Neural cell (in vitro differentiated cells): ENCODE results near the gene CPNE1. TPM values are rescaled to one million over a fixed set of nuclear protein-coding genes. Genes with fewer than 3 reads are reported as not detected.

Experiments used
- H2AFZ ChIP-seq: fragments of 200-600, 300-800 bp; sonication (generic), shearing (Covaris generic); 2 replicates; pipeline ENCODE4 v1.6.0; 2014; ENCODE audit warnings: low read depth, mild to moderate bottlenecking, antibody characterized with exemption, low read length, moderate library complexity
- H3F3A ChIP-seq: fragments of 200-600 bp; shearing (Covaris generic); 2 replicates; pipeline ENCODE4 v1.6.1; 2016; ENCODE audit warnings: mild to moderate bottlenecking, moderate library complexity, mixed read lengths, antibody characterized with exemption, low read length; ENCODE audit not compliant: insufficient read depth, poor library complexity, severe bottlenecking
- H3K27ac ChIP-seq: fragments of 200-600, 300-800 bp; sonication (generic), shearing (Covaris generic); 2 replicates; pipeline ENCODE4 v1.5.1; 2014; ENCODE audit warnings: mild to moderate bottlenecking, low read length, moderate library complexity
- H3K27me3 ChIP-seq: fragments of 300-800, 200-600 bp; sonication (generic), shearing (Covaris generic); 2 replicates; pipeline ENCODE4 v1.6.0; 2014; ENCODE audit warnings: mild to moderate bottlenecking, low read depth, low read length, moderate library complexity; ENCODE audit not compliant: insufficient read depth
- H3K36me3 ChIP-seq: fragments of 300-800, 200-600 bp; sonication (generic), shearing (Covaris generic); 2 replicates; pipeline ENCODE4 v1.5.1; 2014; ENCODE audit warnings: mild to moderate bottlenecking, antibody characterized with exemption, low read length, moderate library complexity; ENCODE audit not compliant: insufficient read depth
- H3K4me2 ChIP-seq: fragments of 300-800, 200-600 bp; sonication (generic), shearing (Covaris generic); 2 replicates; pipeline ENCODE4 v1.6.0; 2014; ENCODE audit warnings: mild to moderate bottlenecking, low read length
- H3K4me3 ChIP-seq: fragments of 300-800, 200-600 bp; sonication (generic), shearing (Covaris generic); 2 replicates; pipeline ENCODE4 v1.5.1; 2014; ENCODE audit warnings: mild to moderate bottlenecking, low read length, moderate library complexity
- H3K79me2 ChIP-seq: fragments of 200-600 bp; shearing (Covaris generic); replicated peaks from 2 replicates; pipeline ENCODE4 v1.6.0; 2014; ENCODE audit warnings: mild to moderate bottlenecking, low read length, moderate library complexity; ENCODE audit not compliant: insufficient read depth
- H3K9ac ChIP-seq: fragments of 300-800, 200-600 bp; sonication (generic), shearing (Covaris generic); 2 replicates; pipeline ENCODE4 v1.6.1; 2016; ENCODE audit warnings: mild to moderate bottlenecking, low read length, mixed read lengths
- H3K9me2 ChIP-seq: fragments of 200-600 bp; shearing (Covaris generic); 2 replicates; pipeline ENCODE4 v1.6.1; 2016; ENCODE audit warnings: mild to moderate bottlenecking, low read length, mixed read lengths; ENCODE audit not compliant: insufficient read depth
- H3K9me3 ChIP-seq: fragments of 200-600, 300-800 bp; sonication (generic), shearing (Covaris generic); 2 replicates; pipeline ENCODE4 v1.6.1; 2016; ENCODE audit warnings: mild to moderate bottlenecking, mixed run types, low read length, moderate library complexity, mixed read lengths
- H4K20me1 ChIP-seq: fragments of 200-600 bp; shearing (Covaris generic); 2 replicates; pipeline ENCODE4 v1.6.1; 2016; ENCODE audit warnings: mild to moderate bottlenecking, mixed run types; ENCODE audit not compliant: insufficient read depth
- CTCF ChIP-seq: fragments of 450-650 bp; IDR thresholded peaks from 2 replicates; pipeline ENCODE4 v1.5.1; 2014; ENCODE audit warnings: antibody characterized with exemption, mild to moderate bottlenecking, moderate library complexity; ENCODE audit not compliant: poor library complexity, severe bottlenecking
- EP300 ChIP-seq: fragments of 450-650 bp; conservative IDR thresholded peaks from 2 replicates; pipeline ENCODE4 v1.6.1; 2014; ENCODE audit warnings: antibody characterized with exemption, mild to moderate bottlenecking, moderate library complexity; ENCODE audit not compliant: poor library complexity, severe bottlenecking
- EZH2 ChIP-seq: fragments of 200-600, 300-800 bp; shearing (Covaris generic), sonication (generic); IDR thresholded peaks from 2 replicates; pipeline ENCODE4 v1.6.1; 2014; ENCODE audit warnings: antibody characterized with exemption, low read length, borderline replicate concordance, mild to moderate bottlenecking; ENCODE audit not compliant: insufficient read depth, poor library complexity, severe bottlenecking
- MXI1 ChIP-seq: fragments of 450-650 bp; conservative IDR thresholded peaks from 2 replicates; pipeline ENCODE4 v1.6.1; 2014; ENCODE audit warnings: antibody characterized with exemption, mild to moderate bottlenecking; ENCODE audit not compliant: poor library complexity, severe bottlenecking
- POLR2AphosphoS5 ChIP-seq: IDR thresholded peaks from 2 replicates; pipeline ENCODE4 v1.6.1; 2012
- RAD21 ChIP-seq: fragments of 450-650 bp; conservative IDR thresholded peaks from 2 replicates; pipeline ENCODE4 v1.6.1; 2014; ENCODE audit warnings: antibody characterized with exemption, mild to moderate bottlenecking, moderate library complexity
- REST ChIP-seq: IDR thresholded peaks from 2 replicates; pipeline ENCODE4 v1.6.1; 2012; ENCODE audit warnings: borderline replicate concordance
- SMC3 ChIP-seq: fragments of 450-650 bp; conservative IDR thresholded peaks from 2 replicates; pipeline ENCODE4 v1.6.1; 2014; ENCODE audit warnings: antibody characterized with exemption, mild to moderate bottlenecking, moderate library complexity; ENCODE audit not compliant: poor library complexity
- TAF1 ChIP-seq: IDR thresholded peaks from 2 replicates; pipeline ENCODE4 v1.6.1; 2012; ENCODE audit warnings: low read depth
- polyA plus RNA-seq: library from polyadenylated mRNA; depleted of rRNA; stranded (reverse); fragments of >200 nt; gene quantifications from 2 replicates; pipeline ENCODE4 v1.2.3, GENCODE V29; 2014

CPNE1 gene
- polyA plus RNA-seq, 1 donor from 2014 or later: 148 TPM

DNA sequence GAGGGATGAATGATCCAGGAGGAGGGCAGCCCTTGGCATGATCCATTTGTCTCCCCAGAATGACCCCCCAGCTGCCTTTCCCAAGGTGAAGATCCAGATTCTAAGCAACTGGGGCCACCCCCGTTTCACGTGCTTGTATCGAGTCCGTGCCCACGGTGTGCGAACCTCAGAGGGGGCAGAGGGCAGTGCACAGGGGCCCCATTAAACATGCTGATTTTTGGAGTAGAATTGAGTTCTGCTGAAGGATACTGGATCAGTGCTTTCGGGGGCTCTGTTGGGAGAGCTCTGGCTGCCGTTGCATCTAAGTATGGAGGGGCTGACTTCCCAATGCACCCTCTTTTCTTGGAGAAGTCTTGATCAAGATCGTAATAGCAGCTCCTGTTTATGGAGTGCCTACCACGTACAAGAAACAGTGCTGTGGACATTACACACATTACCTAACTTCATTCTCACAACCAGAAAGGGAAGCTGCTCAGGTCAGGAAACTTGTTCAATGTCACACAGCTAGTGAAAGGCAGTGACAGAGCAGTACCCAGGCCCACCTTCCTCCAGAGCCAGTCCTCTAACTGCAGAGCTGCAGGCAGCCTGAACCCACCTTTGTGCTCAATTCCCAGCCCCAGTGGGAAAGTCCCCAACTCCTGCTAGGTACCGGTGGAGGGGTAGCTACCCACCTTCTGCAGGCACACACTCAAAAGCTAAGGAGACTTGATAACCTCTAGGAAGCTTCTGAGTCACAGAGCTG, 43.7 kb downstream of the CPNE1 start:
- Histone ChIP-seq H3K9me3 (no peaks in the 10 kb centered on the region), H3K4me2 (no peak overlapping the region), H3K79me2 (no peaks in the 10 kb centered on the region), H3K9me2 (no peaks in the 10 kb centered on the region), H3K27ac (no peak overlapping the region), H3K36me3 (no peaks in the 10 kb centered on the region), H3K27me3 (peaks cover 3% of the 10 kb centered on the region), H3F3A (no peaks in the 10 kb centered on the region), H3K4me3 (no peak overlapping the region), H4K20me1 (no peaks in the 10 kb centered on the region), H3K9ac (no peak overlapping the region), H2AFZ (no peak overlapping the region)
- TF ChIP-seq MXI1: no peak

- no peaks in the 10 kb centered on the region for H3K36me3 ChIP-seq
- peak overlapping the region; percentile 64 for H3K4me3 ChIP-seq
- H3F3A ChIP-seq: no peaks in the 10 kb centered on the region
- H4K20me1 ChIP-seq: no peaks in the 10 kb centered on the region
- peak overlapping the region; percentile 2 for H3K4me2 ChIP-seq
- H3K27ac ChIP-seq: no peak overlapping the region
- H3K27me3 ChIP-seq: peaks cover 3% of the 10 kb centered on the region
- H3K9me2 ChIP-seq: no peaks in the 10 kb centered on the region
- no peak for TF ChIP-seq TAF1
- peak; percentile 68 for TF ChIP-seq REST
- no peak for TF ChIP-seq POLR2AphosphoS5
- TF ChIP-seq EZH2: no peak
- no peak for TF ChIP-seq EP300
- TF ChIP-seq RAD21: peak; percentile 31
- peak; percentile 74 for TF ChIP-seq CTCF
- peak; percentile 36 for TF ChIP-seq SMC3
- TF ChIP-seq MXI1: peak; percentile 48
- no peak overlapping the region for H2AFZ ChIP-seq
- H3K9ac ChIP-seq: peak overlapping the region; percentile 46
- H3K9me3 ChIP-seq: no peaks in the 10 kb centered on the region
- no peaks in the 10 kb centered on the region for H3K79me2 ChIP-seq
These were observed 45.3 kb downstream of the CPNE1 start for GRCh38 chr20:35619196-35620095.
